Natural killer cell (primary cell): ENCODE measurements around the gene HOXB6. TPM values are rescaled to one million over a fixed set of nuclear protein-coding genes. Genes with fewer than 3 reads are reported as not detected.

Experiments used
- ATAC-seq, 3 donors: fragments of 150-1000 bp in 2 of 3; fragments of 200-7000 bp in 1 of 3; cut with Tn5 transposase; 1 replicate in 1 of 3; 2 replicates in 2 of 3; pipeline ENCODE4 v1.10.0; 2021; ENCODE audit warnings: mild to moderate bottlenecking in 2 of 3, moderate library complexity in 2 of 3
- DNase-seq, 2 donors: peaks; one replicate each; pipeline versions ENCODE4 v3.0.0 to v3.0.0-alpha.2; 2013 to 2021; ENCODE audit warnings: mixed read lengths in 1 of 2
- H3K27ac ChIP-seq: one replicate; pipeline ENCODE4 v1.5.1; 2013; ENCODE audit warnings: mild to moderate bottlenecking, low read length
- H3K27me3 ChIP-seq: one replicate; pipeline ENCODE4 v1.6.1; 2013; ENCODE audit warnings: low read length; ENCODE audit not compliant: control insufficient read depth, insufficient read depth
- H3K36me3 ChIP-seq: one replicate; pipeline ENCODE4 v1.6.1; 2013; ENCODE audit warnings: low read length; ENCODE audit not compliant: control insufficient read depth, insufficient read depth
- H3K4me1 ChIP-seq: one replicate; pipeline ENCODE4 v1.6.1; 2013; ENCODE audit warnings: low read length; ENCODE audit not compliant: control insufficient read depth, insufficient read depth
- H3K4me3 ChIP-seq: one replicate; pipeline ENCODE4 v1.5.1; 2013; ENCODE audit warnings: low read length
- H3K9me3 ChIP-seq: one replicate; pipeline ENCODE4 v1.6.1; 2013; ENCODE audit warnings: low read length; ENCODE audit not compliant: control insufficient read depth, insufficient read depth
- H3K27ac Mint-ChIP-seq, 2 donors: one replicate each; pipeline ENCODE4 v1.8.0; 2022; ENCODE audit warnings: mild to moderate bottlenecking in 2 of 2, mixed read lengths in 2 of 2, moderate library complexity in 1 of 2
- H3K27me3 Mint-ChIP-seq, 2 donors: one replicate each; pipeline ENCODE4 v1.8.0; 2022; ENCODE audit warnings: low read depth in 2 of 2, mixed read lengths in 2 of 2
- H3K36me3 Mint-ChIP-seq: one replicate; pipeline ENCODE4 v1.8.0; 2022; ENCODE audit warnings: mixed read lengths
- H3K4me1 Mint-ChIP-seq, 2 donors: one replicate each; pipeline ENCODE4 v1.8.0; 2022; ENCODE audit warnings: mixed read lengths in 2 of 2
- H3K4me3 Mint-ChIP-seq: one replicate; pipeline ENCODE4 v1.8.0; 2022; ENCODE audit warnings: mild to moderate bottlenecking, moderate library complexity, mixed read lengths
- H3K9me3 Mint-ChIP-seq, 2 donors: one replicate each; pipeline ENCODE4 v1.8.0; 2022; ENCODE audit warnings: mixed read lengths in 2 of 2
- WGBS: methylation state at CpG from one replicate; pipeline ENCODE4 v1.1.7; 2013; ENCODE audit warnings: missing lambda C conversion rate; ENCODE audit not compliant: insufficient coverage; 5-methylcytosine and 5-hydroxymethylcytosine counted together
- intact Hi-C: fragments of 100-400 bp; cut with micrococcal nuclease; formaldehyde crosslinking; loops from one replicate; pipeline ENCODE4 v1.14.2; 2022
- total RNA-seq, 4 donors: library from RNA; stranded (reverse); fragments of 120-200 nt in 1 of 4; gene quantifications; one replicate each; pipeline versions ENCODE4 v1.2.3 to v1.2.4, GENCODE V29; 2013 to 2022
- TF ChIP-seq, protein P1 (sequence below): fragments of 200-600 bp; IDR thresholded peaks from one replicate; pipeline ENCODE4 v1.8.0; 2022; ENCODE audit warnings: antibody characterized with exemption

HOXB6 gene
- total RNA-seq, 3 donors from 2014 or later (not counting 1 experiment from before 2014, with no cell fraction given): not detected

DNA sequence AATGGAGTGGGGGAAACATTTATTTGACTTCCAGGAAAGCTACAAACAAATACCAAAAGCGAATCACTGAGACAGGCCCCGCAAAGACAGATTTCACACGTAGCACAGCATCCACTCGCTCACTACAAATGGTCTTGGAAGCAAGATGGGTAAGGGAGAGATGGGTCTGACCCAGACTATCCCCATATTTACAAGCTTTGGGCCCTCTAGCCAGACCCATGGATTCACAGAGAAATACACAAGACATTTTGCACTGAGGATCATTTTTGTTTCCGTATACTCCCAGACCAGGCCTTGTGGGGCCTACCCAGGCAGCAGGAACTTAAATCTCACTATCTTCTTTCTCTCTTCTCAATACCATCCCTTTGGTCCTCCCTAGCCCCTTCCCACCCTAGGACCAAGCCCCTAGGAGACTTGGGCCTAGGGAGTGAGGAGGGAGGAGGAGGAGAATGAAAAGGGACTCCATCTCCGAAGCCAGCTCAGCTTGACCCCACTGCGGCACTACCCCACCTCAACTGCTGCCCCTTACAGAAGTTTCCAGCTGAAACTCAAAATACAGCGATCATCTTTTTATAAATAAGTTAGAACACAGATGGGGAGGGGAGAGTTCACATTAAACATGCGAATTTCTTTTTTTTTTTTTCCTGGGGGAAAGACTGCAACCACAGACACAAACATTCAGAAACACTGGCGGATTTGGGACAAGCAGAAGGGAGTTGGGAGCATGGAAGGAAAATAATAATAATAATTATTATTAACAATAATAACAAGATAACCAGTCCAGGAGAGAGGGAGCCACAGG, 13.3 kb downstream of the HOXB6 start:
- no peak for DNase-seq
- H3K4me1 Mint-ChIP-seq: peaks cover 23 to 33% of the 10 kb centered on the region in 2 donors
- Histone ChIP-seq H3K36me3 (no peaks in the 10 kb centered on the region), H3K27me3 (peaks cover 60% of the 10 kb centered on the region), H3K4me1 (peaks cover 27% of the 10 kb centered on the region), H3K9me3 (no peaks in the 10 kb centered on the region), H3K4me3 (no peak overlapping the region), H3K27ac (no peak overlapping the region)
- TF ChIP-seq, protein P1, sequence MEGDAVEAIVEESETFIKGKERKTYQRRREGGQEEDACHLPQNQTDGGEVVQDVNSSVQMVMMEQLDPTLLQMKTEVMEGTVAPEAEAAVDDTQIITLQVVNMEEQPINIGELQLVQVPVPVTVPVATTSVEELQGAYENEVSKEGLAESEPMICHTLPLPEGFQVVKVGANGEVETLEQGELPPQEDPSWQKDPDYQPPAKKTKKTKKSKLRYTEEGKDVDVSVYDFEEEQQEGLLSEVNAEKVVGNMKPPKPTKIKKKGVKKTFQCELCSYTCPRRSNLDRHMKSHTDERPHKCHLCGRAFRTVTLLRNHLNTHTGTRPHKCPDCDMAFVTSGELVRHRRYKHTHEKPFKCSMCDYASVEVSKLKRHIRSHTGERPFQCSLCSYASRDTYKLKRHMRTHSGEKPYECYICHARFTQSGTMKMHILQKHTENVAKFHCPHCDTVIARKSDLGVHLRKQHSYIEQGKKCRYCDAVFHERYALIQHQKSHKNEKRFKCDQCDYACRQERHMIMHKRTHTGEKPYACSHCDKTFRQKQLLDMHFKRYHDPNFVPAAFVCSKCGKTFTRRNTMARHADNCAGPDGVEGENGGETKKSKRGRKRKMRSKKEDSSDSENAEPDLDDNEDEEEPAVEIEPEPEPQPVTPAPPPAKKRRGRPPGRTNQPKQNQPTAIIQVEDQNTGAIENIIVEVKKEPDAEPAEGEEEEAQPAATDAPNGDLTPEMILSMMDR: no peak
- intact Hi-C loops: loop anchor here (5.0 kb wide), 1 partner anchor 329 kb away; no protein-coding TSS in a partner anchor
- peaks cover 76 to 85% of the 10 kb centered on the region in 2 donors for H3K27me3 Mint-ChIP-seq
- H3K27ac Mint-ChIP-seq: no peak overlapping the region
- ATAC-seq: no peak
- peak overlapping the region; percentile 49 for H3K4me3 Mint-ChIP-seq
- WGBS: 96% methylated on average over 5 of the region's 10 CpGs
- no peaks in the 10 kb centered on the region for H3K9me3 Mint-ChIP-seq
- H3K36me3 Mint-ChIP-seq: no peaks in the 10 kb centered on the region

DNA sequence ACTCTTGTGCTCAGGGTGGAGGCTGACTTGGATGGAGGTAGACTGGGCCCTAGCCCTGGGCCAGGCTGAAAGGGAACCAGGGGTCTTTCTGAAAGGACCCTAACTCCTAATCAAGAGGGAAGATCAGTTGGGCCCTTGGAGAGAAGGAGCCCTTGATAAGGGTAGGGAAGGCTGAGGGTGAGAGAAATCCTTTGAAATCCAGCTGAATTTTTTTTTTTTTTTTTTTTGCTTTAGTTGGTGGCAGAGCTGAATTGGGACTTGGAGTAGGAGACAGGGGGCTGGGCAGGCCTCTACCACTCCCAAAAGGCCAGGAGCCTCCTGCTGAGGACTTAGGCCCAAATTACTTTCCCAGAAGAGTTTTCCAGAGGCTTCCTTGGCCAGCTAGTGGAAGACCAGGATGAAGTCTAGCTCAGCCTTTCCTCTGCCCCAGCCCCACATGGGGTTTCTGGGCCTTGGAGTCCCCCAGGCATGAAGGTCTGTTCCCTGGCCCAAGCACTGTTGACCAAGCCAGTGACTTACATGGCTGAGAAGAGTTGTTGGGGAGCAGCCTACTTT, 14.1 kb downstream of the HOXB6 start:
- Mint-ChIP-seq H3K27me3 (peaks cover 76 to 86% of the 10 kb centered on the region in 2 donors), H3K27ac (no peak overlapping the region), H3K4me3 (peak overlapping the region; percentile 5), H3K36me3 (no peaks in the 10 kb centered on the region), H3K9me3 (no peaks in the 10 kb centered on the region), H3K4me1 (peaks cover 27 to 36% of the 10 kb centered on the region in 2 donors)
- Histone ChIP-seq H3K4me1 (peaks cover 29% of the 10 kb centered on the region), H3K4me3 (no peak overlapping the region), H3K9me3 (no peaks in the 10 kb centered on the region), H3K36me3 (no peaks in the 10 kb centered on the region), H3K27ac (no peak overlapping the region), H3K27me3 (peaks cover 61% of the 10 kb centered on the region)
- TF ChIP-seq, protein P1: no peak
- ATAC-seq (no peak), DNase-seq (no peak)
- intact Hi-C loops: loop anchor here (5.0 kb wide), 1 partner anchor 328 kb away; no protein-coding TSS in a partner anchor

DNA sequence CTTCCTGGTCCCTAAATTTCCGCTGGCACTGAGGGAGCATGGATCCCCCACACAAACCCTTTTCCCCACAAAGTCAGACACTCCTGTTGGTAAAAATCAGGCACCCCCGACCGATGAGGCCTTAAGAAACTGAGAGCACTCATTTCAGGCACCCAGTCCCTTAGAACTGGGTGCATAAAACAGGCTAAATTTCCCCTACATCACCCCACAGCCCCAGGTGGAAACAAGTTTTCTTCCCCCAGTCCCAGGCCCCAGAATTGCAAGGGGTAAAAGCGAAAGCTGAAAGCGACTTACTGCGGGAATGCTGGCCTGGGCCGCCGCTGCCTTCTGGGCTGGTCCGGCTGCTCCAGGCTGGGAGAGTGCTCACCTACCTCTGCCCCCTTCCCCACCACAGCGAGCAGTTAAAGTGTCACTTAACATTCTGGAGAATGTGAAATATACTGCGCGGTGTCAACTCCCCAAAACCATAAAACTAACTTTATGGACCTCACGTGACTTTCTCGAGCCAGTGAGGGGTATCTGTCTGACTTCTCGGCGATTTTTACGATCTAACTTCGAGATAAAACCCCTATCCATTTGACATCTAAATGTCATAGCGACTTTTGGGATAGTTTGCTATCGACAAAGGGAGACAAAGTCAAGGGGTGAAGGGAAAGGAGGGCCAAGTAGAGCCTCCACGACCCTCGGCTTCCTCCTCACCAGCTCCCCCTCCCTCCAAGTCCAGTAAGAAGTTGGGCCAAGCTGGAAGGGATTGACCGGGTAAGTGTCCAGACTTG, 14.8 kb downstream of the HOXB6 start, which contains the start of gene HOXB3:
Gene HOXB3, minus strand, starts transcription at position 411 of the 776 bp plus-strand sequence. CDS start 37,767 bp downstream, outside the sequence.
- no peak within 1 kb of the TSS for H3K27ac Mint-ChIP-seq
- no peak within 1 kb of the TSS for H3K27ac ChIP-seq
- no peak for ATAC-seq
- peak in 1 of 2 donors; percentile 11 for DNase-seq
- peaks cover 34 to 43% of the 10 kb centered on the region in 2 donors for H3K4me1 Mint-ChIP-seq
- TF ChIP-seq, protein P1: no peak
- no peak within 1 kb of the TSS for H3K4me3 ChIP-seq
- peaks cover 34% of the 10 kb centered on the region for H3K4me1 ChIP-seq
- H3K36me3 ChIP-seq: no peaks in the 10 kb centered on the region
- H3K36me3 Mint-ChIP-seq: no peaks in the 10 kb centered on the region
- H3K9me3 Mint-ChIP-seq: no peaks in the 10 kb centered on the region
- no peaks in the 10 kb centered on the region for H3K9me3 ChIP-seq
- peaks cover 76 to 85% of the 10 kb centered on the region in 2 donors for H3K27me3 Mint-ChIP-seq
- intact Hi-C loops: loop anchor here (5.0 kb wide), 1 partner anchor 328 kb away; no protein-coding TSS in a partner anchor
- 40% methylated on average over 21 of the region's 23 CpGs for WGBS
- peak within 1 kb of the TSS; percentile 5 for H3K4me3 Mint-ChIP-seq
- peaks cover 54% of the 10 kb centered on the region for H3K27me3 ChIP-seq
